ENCODE measurements around the gene RTP2.

RTP2 gene

GRCh38 chr3:187700249-187700648, 2.1 kb downstream of the RTP2 start:
- WGBS = 80% methylated on average over 2 of the region's 2 CpGs
- no peak overlapping the region for H2AFZ ChIP-seq (ENCODE audit: low read depth, low read length)
- H2AK5ac ChIP-seq (ENCODE audit: low read length, severe bottlenecking) = no peak overlapping the region
- H3K9me3 ChIP-seq (ENCODE audit: control insufficient read depth, low read length) = no peaks in the 10 kb centered on the region
- H3K79me1 ChIP-seq (replicated peaks; ENCODE audit: low read length, poor library complexity, severe bottlenecking) = no peaks in the 10 kb centered on the region
- H3K4me1 ChIP-seq (ENCODE audit: control insufficient read depth, insufficient read depth, low read depth, low read length) = no peaks in the 10 kb centered on the region
- H3K9ac ChIP-seq (ENCODE audit: low read length) = no peak overlapping the region
- H3K27ac ChIP-seq (ENCODE audit: low read length, poor library complexity, severe bottlenecking) = no peak overlapping the region
- no peak overlapping the region for H3K14ac ChIP-seq (ENCODE audit: low read length in 2 of 2)
- H3K27me3 ChIP-seq (ENCODE audit: control insufficient read depth in 1 of 2, insufficient read depth in 1 of 2, low read length in 2 of 2) = peaks cover 11 to 35% of the 10 kb centered on the region in 2 experiments
- no peaks in the 10 kb centered on the region for H3K36me3 ChIP-seq (ENCODE audit: control insufficient read depth in 1 of 2, insufficient read depth in 2 of 2, low read depth in 1 of 2, low read length in 2 of 2)
- no peak for DNase-seq
- H4K8ac ChIP-seq (ENCODE audit: low read length) = no peak overlapping the region
- no peak overlapping the region for H3K4me2 ChIP-seq (ENCODE audit: low read length, poor library complexity, severe bottlenecking)
- no peak overlapping the region for H2BK120ac ChIP-seq (ENCODE audit: low read depth, low read length)
- no peak overlapping the region for H3K23ac ChIP-seq (ENCODE audit: low read length in 2 of 2)
- no peak overlapping the region for H3K18ac ChIP-seq (ENCODE audit: low read depth in 1 of 2, low read length in 2 of 2)
- H2BK5ac ChIP-seq (ENCODE audit: low read depth, low read length, poor library complexity, severe bottlenecking) = no peak overlapping the region
- H2BK12ac ChIP-seq (ENCODE audit: low read length in 2 of 2) = no peak overlapping the region
- no peak overlapping the region for H3K4ac ChIP-seq (ENCODE audit: low read depth in 1 of 2, low read length in 2 of 2)
- H3K4me3 ChIP-seq (ENCODE audit: insufficient read depth in 1 of 2, low read depth in 1 of 2, low read length in 2 of 2) = no peak overlapping the region
- H4K91ac ChIP-seq (ENCODE audit: low read length) = no peak overlapping the region
- no peak overlapping the region for H2BK15ac ChIP-seq (ENCODE audit: low read depth, poor library complexity, severe bottlenecking)

GRCh38 chr3:187698499-187699399, 3.6 kb downstream of the RTP2 start:
- H3K4ac ChIP-seq (ENCODE audit: low read depth in 1 of 2, low read length in 2 of 2) = no peak overlapping the region
- peaks cover 12 to 36% of the 10 kb centered on the region in 2 experiments for H3K27me3 ChIP-seq (ENCODE audit: control insufficient read depth in 1 of 2, insufficient read depth in 1 of 2, low read length in 2 of 2)
- H2AFZ ChIP-seq (ENCODE audit: low read depth, low read length) = no peak overlapping the region
- no peak for DNase-seq
- no peak overlapping the region for H3K18ac ChIP-seq (ENCODE audit: low read depth in 1 of 2, low read length in 2 of 2)
- H3K4me3 ChIP-seq (ENCODE audit: insufficient read depth in 1 of 2, low read depth in 1 of 2, low read length in 2 of 2) = no peak overlapping the region
- H2BK15ac ChIP-seq (ENCODE audit: low read depth, poor library complexity, severe bottlenecking) = no peak overlapping the region
- H3K4me2 ChIP-seq (ENCODE audit: low read length, poor library complexity, severe bottlenecking) = no peak overlapping the region
- H3K79me1 ChIP-seq (replicated peaks; ENCODE audit: low read length, poor library complexity, severe bottlenecking) = no peaks in the 10 kb centered on the region
- H4K8ac ChIP-seq (ENCODE audit: low read length) = no peak overlapping the region
- no peak overlapping the region for H3K14ac ChIP-seq (ENCODE audit: low read length in 2 of 2)
- H2AK5ac ChIP-seq (ENCODE audit: low read length, severe bottlenecking) = no peak overlapping the region
- no peak overlapping the region for H2BK5ac ChIP-seq (ENCODE audit: low read depth, low read length, poor library complexity, severe bottlenecking)
- no peaks in the 10 kb centered on the region for H3K36me3 ChIP-seq (ENCODE audit: control insufficient read depth in 1 of 2, insufficient read depth in 2 of 2, low read depth in 1 of 2, low read length in 2 of 2)
- H3K27ac ChIP-seq (ENCODE audit: low read length, poor library complexity, severe bottlenecking) = no peak overlapping the region
- 90% methylated on average over 35 of the region's 42 CpGs for WGBS
- no peak overlapping the region for H3K23ac ChIP-seq (ENCODE audit: low read length in 2 of 2)
- H3K9me3 ChIP-seq (ENCODE audit: control insufficient read depth, low read length) = no peaks in the 10 kb centered on the region
- no peak overlapping the region for H2BK120ac ChIP-seq (ENCODE audit: low read depth, low read length)
- no peak overlapping the region for H2BK12ac ChIP-seq (ENCODE audit: low read length in 2 of 2)
- H3K4me1 ChIP-seq (ENCODE audit: control insufficient read depth, insufficient read depth, low read depth, low read length) = no peaks in the 10 kb centered on the region
- H3K9ac ChIP-seq (ENCODE audit: low read length) = no peak overlapping the region
- peak overlapping the region; percentile 35 for H4K91ac ChIP-seq (ENCODE audit: low read length)

GRCh38 chr3:187696021-187696420, 6.3 kb downstream of the RTP2 start:
- H3K23ac ChIP-seq (ENCODE audit: low read length in 2 of 2) = no peak overlapping the region
- H3K79me1 ChIP-seq (replicated peaks; ENCODE audit: low read length, poor library complexity, severe bottlenecking) = no peaks in the 10 kb centered on the region
- no peak overlapping the region for H3K4me3 ChIP-seq (ENCODE audit: insufficient read depth in 1 of 2, low read depth in 1 of 2, low read length in 2 of 2)
- H3K9me3 ChIP-seq (ENCODE audit: control insufficient read depth, low read length) = no peaks in the 10 kb centered on the region
- H3K4ac ChIP-seq (ENCODE audit: low read depth in 1 of 2, low read length in 2 of 2) = no peak overlapping the region
- H4K91ac ChIP-seq (ENCODE audit: low read length) = no peak overlapping the region
- no peak overlapping the region for H4K8ac ChIP-seq (ENCODE audit: low read length)
- no peak overlapping the region for H3K27ac ChIP-seq (ENCODE audit: low read length, poor library complexity, severe bottlenecking)
- no peak overlapping the region for H2AFZ ChIP-seq (ENCODE audit: low read depth, low read length)
- H3K4me2 ChIP-seq (ENCODE audit: low read length, poor library complexity, severe bottlenecking) = no peak overlapping the region
- 50% methylated on average over 2 of the region's 4 CpGs for WGBS
- no peaks in the 10 kb centered on the region for H3K4me1 ChIP-seq (ENCODE audit: control insufficient read depth, insufficient read depth, low read depth, low read length)
- H3K14ac ChIP-seq (ENCODE audit: low read length in 2 of 2) = no peak overlapping the region
- no peaks in the 10 kb centered on the region for H3K36me3 ChIP-seq (ENCODE audit: control insufficient read depth in 1 of 2, insufficient read depth in 2 of 2, low read depth in 1 of 2, low read length in 2 of 2)
- no peak overlapping the region for H2BK120ac ChIP-seq (ENCODE audit: low read depth, low read length)
- no peak overlapping the region for H3K9ac ChIP-seq (ENCODE audit: low read length)
- no peak overlapping the region for H2BK5ac ChIP-seq (ENCODE audit: low read depth, low read length, poor library complexity, severe bottlenecking)
- H2BK12ac ChIP-seq (ENCODE audit: low read length in 2 of 2) = no peak overlapping the region
- H2BK15ac ChIP-seq (ENCODE audit: low read depth, poor library complexity, severe bottlenecking) = no peak overlapping the region
- H3K18ac ChIP-seq (ENCODE audit: low read depth in 1 of 2, low read length in 2 of 2) = no peak overlapping the region
- peaks cover 19 to 38% of the 10 kb centered on the region in 2 experiments for H3K27me3 ChIP-seq (ENCODE audit: control insufficient read depth in 1 of 2, insufficient read depth in 1 of 2, low read length in 2 of 2)
- no peak for DNase-seq
- no peak overlapping the region for H2AK5ac ChIP-seq (ENCODE audit: low read length, severe bottlenecking)

- 82% methylated on average over 4 of the region's 4 CpGs for whole genome bisulfite sequencing
- no peak overlapping the region for H3K4me3 ChIP-seq (ENCODE audit: insufficient read depth in 1 of 2, low read depth in 1 of 2, low read length in 2 of 2)
- H3K79me1 ChIP-seq (replicated peaks; ENCODE audit: low read length, poor library complexity, severe bottlenecking) = no peaks in the 10 kb centered on the region
- H2BK15ac ChIP-seq (ENCODE audit: low read depth, poor library complexity, severe bottlenecking) = no peak overlapping the region
- H3K18ac ChIP-seq (ENCODE audit: low read depth in 1 of 2, low read length in 2 of 2) = no peak overlapping the region
- no peak overlapping the region for H4K91ac ChIP-seq (ENCODE audit: low read length)
- no peak overlapping the region for H3K27ac ChIP-seq (ENCODE audit: low read length, poor library complexity, severe bottlenecking)
- H3K4me1 ChIP-seq (ENCODE audit: control insufficient read depth, insufficient read depth, low read depth, low read length) = no peaks in the 10 kb centered on the region
- H3K27me3 ChIP-seq (ENCODE audit: control insufficient read depth in 1 of 2, insufficient read depth in 1 of 2, low read length in 2 of 2) = peaks cover 19 to 38% of the 10 kb centered on the region in 2 experiments
- no peak overlapping the region for H2BK120ac ChIP-seq (ENCODE audit: low read depth, low read length)
- H3K9me3 ChIP-seq (ENCODE audit: control insufficient read depth, low read length) = no peaks in the 10 kb centered on the region
- H2AK5ac ChIP-seq (ENCODE audit: low read length, severe bottlenecking) = no peak overlapping the region
- no peak overlapping the region for H3K23ac ChIP-seq (ENCODE audit: low read length in 2 of 2)
- H2BK12ac ChIP-seq (ENCODE audit: low read length in 2 of 2) = no peak overlapping the region
- no peak for DNase-seq
- H3K4ac ChIP-seq (ENCODE audit: low read depth in 1 of 2, low read length in 2 of 2) = no peak overlapping the region
- H2BK5ac ChIP-seq (ENCODE audit: low read depth, low read length, poor library complexity, severe bottlenecking) = no peak overlapping the region
- no peak overlapping the region for H4K8ac ChIP-seq (ENCODE audit: low read length)
- no peak overlapping the region for H2AFZ ChIP-seq (ENCODE audit: low read depth, low read length)
- H3K14ac ChIP-seq (ENCODE audit: low read length in 2 of 2) = no peak overlapping the region
- no peak overlapping the region for H3K4me2 ChIP-seq (ENCODE audit: low read length, poor library complexity, severe bottlenecking)
- H3K9ac ChIP-seq (ENCODE audit: low read length) = no peak overlapping the region
- no peaks in the 10 kb centered on the region for H3K36me3 ChIP-seq (ENCODE audit: control insufficient read depth in 1 of 2, insufficient read depth in 2 of 2, low read depth in 1 of 2, low read length in 2 of 2)
Observed at GRCh38 chr3:187695449-187695848, 6.9 kb downstream of the RTP2 start.

Data from mesenchymal stem cell (in vitro differentiated cells and primary cell).